WTC11 (cell line): ENCODE measurements around the gene MTMR10. TPM values are rescaled to one million over a fixed set of nuclear protein-coding genes. Genes with fewer than 3 reads are reported as not detected.

ENCODE experiments used
- ATAC-seq: fragments of 200-7000 bp; cut with Tn5 transposase; 2 replicates; pipeline ENCODE4 v1.10.0; 2021; ENCODE audit warnings: mild to moderate bottlenecking, moderate library complexity
- CTCF ChIA-PET: fragments of 300-600 bp; sonication (Branson Sonifier 250); formaldehyde crosslinking; loops from one replicate; lab custom pipeline; 2021; ENCODE audit warnings: antibody characterized with exemption; lab: Charles Lee
- POLR2A ChIA-PET: fragments of 350-600 bp; sonication (Branson Sonifier 250); formaldehyde crosslinking; loops from one replicate; lab custom pipeline; 2021; ENCODE audit warnings: antibody characterized with exemption; lab: Charles Lee
- DNase-seq: peaks from one replicate; pipeline ENCODE4 v3.0.0; 2021; ENCODE audit warnings: low spot score
- H3K27ac Mint-ChIP-seq: 2 replicates; pipeline ENCODE4 v1.8.0; 2021; ENCODE audit warnings: mixed read lengths
- H3K27me3 Mint-ChIP-seq: 2 replicates; pipeline ENCODE4 v1.8.0; 2021; ENCODE audit warnings: low read depth, mild to moderate bottlenecking, moderate library complexity, mixed read lengths
- H3K36me3 Mint-ChIP-seq: 2 replicates; pipeline ENCODE4 v1.8.0; 2021; ENCODE audit warnings: mixed read lengths
- H3K4me1 Mint-ChIP-seq: 2 replicates; pipeline ENCODE4 v1.8.0; 2022; ENCODE audit warnings: mixed read lengths
- H3K4me3 Mint-ChIP-seq: 2 replicates; pipeline ENCODE4 v1.8.0; 2021; ENCODE audit warnings: mild to moderate bottlenecking, moderate library complexity, mixed read lengths
- H3K9me3 Mint-ChIP-seq: 2 replicates; pipeline ENCODE4 v1.8.0; 2021; ENCODE audit warnings: mixed read lengths
- CREB1 ChIP-seq: sonication (generic); formaldehyde crosslinking; IDR thresholded peaks from 2 replicates; pipeline ENCODE4 v1.8.0; 2023; ENCODE audit warnings: mild to moderate bottlenecking, missing genetic modification reagents
- CREM ChIP-seq: sonication (generic); formaldehyde crosslinking; IDR thresholded peaks from 2 replicates; pipeline ENCODE4 v1.8.1; 2022; ENCODE audit warnings: mild to moderate bottlenecking, missing genetic modification reagents, moderate library complexity
- E2F1 ChIP-seq: sonication (generic); formaldehyde crosslinking; IDR thresholded peaks from 2 replicates; pipeline ENCODE4 v1.8.0; 2022; ENCODE audit warnings: mild to moderate bottlenecking, missing genetic modification reagents
- E2F5 ChIP-seq: sonication (generic); formaldehyde crosslinking; IDR thresholded peaks from 2 replicates; pipeline ENCODE4 v1.8.1; 2022; ENCODE audit warnings: mild to moderate bottlenecking, moderate library complexity, missing genetic modification reagents
- EMX1 ChIP-seq: fragments of 250-450 bp; sonication (Bioruptor Pico); IDR thresholded peaks from 2 replicates; pipeline ENCODE4 v1.8.0; 2021; ENCODE audit warnings: mild to moderate bottlenecking
- ERG ChIP-seq: fragments of 250-450 bp; sonication (Bioruptor Pico); IDR thresholded peaks from 2 replicates; pipeline ENCODE4 v1.8.0; 2021; ENCODE audit warnings: mild to moderate bottlenecking
- FOXK1 ChIP-seq: sonication (generic); formaldehyde crosslinking; IDR thresholded peaks from 2 replicates; pipeline ENCODE4 v1.8.0; 2022; ENCODE audit warnings: mild to moderate bottlenecking, moderate library complexity, missing genetic modification reagents
- NFATC4 ChIP-seq: fragments of 250-450 bp; sonication (Bioruptor Pico); IDR thresholded peaks from 2 replicates; pipeline ENCODE4 v1.9.0; 2021; ENCODE audit warnings: mild to moderate bottlenecking
- RORB ChIP-seq: fragments of 250-450 bp; sonication (Bioruptor Pico); IDR thresholded peaks from 2 replicates; pipeline ENCODE4 v1.9.0; 2021; ENCODE audit warnings: mild to moderate bottlenecking
- SP1 ChIP-seq: sonication (generic); formaldehyde crosslinking; conservative IDR thresholded peaks from 2 replicates; pipeline ENCODE4 v1.8.1; 2022; ENCODE audit warnings: missing genetic modification reagents
- TCF7 ChIP-seq: sonication (generic); formaldehyde crosslinking; IDR thresholded peaks from 2 replicates; pipeline ENCODE4 v1.8.0; 2022; ENCODE audit warnings: mild to moderate bottlenecking, low read depth, missing genetic modification reagents, moderate library complexity
- TEAD1 ChIP-seq: sonication (generic); formaldehyde crosslinking; IDR thresholded peaks from 2 replicates; pipeline ENCODE4 v1.8.0; 2022; ENCODE audit warnings: mild to moderate bottlenecking, missing genetic modification reagents
- ZNF121 ChIP-seq: sonication (generic); formaldehyde crosslinking; IDR thresholded peaks from 2 replicates; pipeline ENCODE4 v1.8.0; 2023; ENCODE audit warnings: missing genetic modification reagents
- ZNF219 ChIP-seq: sonication (generic); formaldehyde crosslinking; IDR thresholded peaks from 2 replicates; pipeline ENCODE4 v1.8.0; 2023; ENCODE audit warnings: missing genetic modification reagents, mild to moderate bottlenecking, borderline replicate concordance
- ZNF281 ChIP-seq: sonication (generic); formaldehyde crosslinking; IDR thresholded peaks from 2 replicates; pipeline ENCODE4 v1.8.0; 2023; ENCODE audit warnings: mild to moderate bottlenecking, missing genetic modification reagents
- ZNF423 ChIP-seq: fragments of 250-450 bp; sonication (Bioruptor Pico); IDR thresholded peaks from 2 replicates; pipeline ENCODE4 v2.1.2; 2022; ENCODE audit warnings: mild to moderate bottlenecking, moderate library complexity
- ZNF425 ChIP-seq: fragments of 250-450 bp; sonication (Bioruptor Pico); conservative IDR thresholded peaks from 2 replicates; pipeline ENCODE4 v1.9.0; 2021; ENCODE audit warnings: mild to moderate bottlenecking
- total RNA-seq: library from RNA; stranded (reverse); gene quantifications from 3 replicates; pipeline ENCODE4 v1.2.3, GENCODE V29; 2021
- TF ChIP-seq, protein P1 (sequence below): sonication (generic); formaldehyde crosslinking; conservative IDR thresholded peaks from 2 replicates; pipeline ENCODE4 v1.8.1; 2023; ENCODE audit warnings: mild to moderate bottlenecking, low read depth, missing genetic modification reagents, moderate library complexity
- TF ChIP-seq, protein P2 (sequence below): sonication (generic); formaldehyde crosslinking; IDR thresholded peaks from 2 replicates; pipeline ENCODE4 v1.8.1; 2023; ENCODE audit warnings: mild to moderate bottlenecking, missing genetic modification reagents

Gene MTMR10
- total RNA-seq, 1 experiment from 2014 or later, result 15.9 TPM

DNA sequence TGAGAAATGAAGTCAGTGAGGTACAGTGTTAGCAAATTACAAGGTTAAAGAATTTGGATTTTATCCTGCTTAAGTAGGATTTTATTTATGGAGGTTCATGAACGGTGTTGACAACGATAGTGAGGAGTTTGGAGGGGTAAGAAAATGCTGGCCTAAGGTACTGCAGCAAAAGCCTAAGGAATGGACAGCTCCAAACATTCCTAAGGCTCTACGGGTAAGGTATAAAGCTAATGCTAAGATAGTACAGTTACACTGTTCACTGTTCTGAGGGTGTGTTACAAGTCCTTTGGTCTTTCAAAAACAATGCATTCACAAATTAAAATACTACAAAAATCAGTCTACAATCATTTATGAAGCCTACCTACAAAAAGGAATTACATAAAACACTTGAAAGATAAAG, 7.3 kb downstream of the MTMR10 start:
- ATAC-seq (no peak), DNase-seq (no peak)
- TF ChIP-seq SP1 (CRISPR knock-in tag), result no peak
- TF ChIP-seq, protein P1, sequence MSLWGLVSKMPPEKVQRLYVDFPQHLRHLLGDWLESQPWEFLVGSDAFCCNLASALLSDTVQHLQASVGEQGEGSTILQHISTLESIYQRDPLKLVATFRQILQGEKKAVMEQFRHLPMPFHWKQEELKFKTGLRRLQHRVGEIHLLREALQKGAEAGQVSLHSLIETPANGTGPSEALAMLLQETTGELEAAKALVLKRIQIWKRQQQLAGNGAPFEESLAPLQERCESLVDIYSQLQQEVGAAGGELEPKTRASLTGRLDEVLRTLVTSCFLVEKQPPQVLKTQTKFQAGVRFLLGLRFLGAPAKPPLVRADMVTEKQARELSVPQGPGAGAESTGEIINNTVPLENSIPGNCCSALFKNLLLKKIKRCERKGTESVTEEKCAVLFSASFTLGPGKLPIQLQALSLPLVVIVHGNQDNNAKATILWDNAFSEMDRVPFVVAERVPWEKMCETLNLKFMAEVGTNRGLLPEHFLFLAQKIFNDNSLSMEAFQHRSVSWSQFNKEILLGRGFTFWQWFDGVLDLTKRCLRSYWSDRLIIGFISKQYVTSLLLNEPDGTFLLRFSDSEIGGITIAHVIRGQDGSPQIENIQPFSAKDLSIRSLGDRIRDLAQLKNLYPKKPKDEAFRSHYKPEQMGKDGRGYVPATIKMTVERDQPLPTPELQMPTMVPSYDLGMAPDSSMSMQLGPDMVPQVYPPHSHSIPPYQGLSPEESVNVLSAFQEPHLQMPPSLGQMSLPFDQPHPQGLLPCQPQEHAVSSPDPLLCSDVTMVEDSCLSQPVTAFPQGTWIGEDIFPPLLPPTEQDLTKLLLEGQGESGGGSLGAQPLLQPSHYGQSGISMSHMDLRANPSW (CRISPR knock-in tag), result no peak
- TF ChIP-seq EMX1 (CRISPR knock-in tag), result no peak
- TF ChIP-seq ZNF121, result no peak
- no peak for TF ChIP-seq ZNF423
- TF ChIP-seq ZNF219 (CRISPR knock-in tag), result no peak
- TF ChIP-seq, protein P2, sequence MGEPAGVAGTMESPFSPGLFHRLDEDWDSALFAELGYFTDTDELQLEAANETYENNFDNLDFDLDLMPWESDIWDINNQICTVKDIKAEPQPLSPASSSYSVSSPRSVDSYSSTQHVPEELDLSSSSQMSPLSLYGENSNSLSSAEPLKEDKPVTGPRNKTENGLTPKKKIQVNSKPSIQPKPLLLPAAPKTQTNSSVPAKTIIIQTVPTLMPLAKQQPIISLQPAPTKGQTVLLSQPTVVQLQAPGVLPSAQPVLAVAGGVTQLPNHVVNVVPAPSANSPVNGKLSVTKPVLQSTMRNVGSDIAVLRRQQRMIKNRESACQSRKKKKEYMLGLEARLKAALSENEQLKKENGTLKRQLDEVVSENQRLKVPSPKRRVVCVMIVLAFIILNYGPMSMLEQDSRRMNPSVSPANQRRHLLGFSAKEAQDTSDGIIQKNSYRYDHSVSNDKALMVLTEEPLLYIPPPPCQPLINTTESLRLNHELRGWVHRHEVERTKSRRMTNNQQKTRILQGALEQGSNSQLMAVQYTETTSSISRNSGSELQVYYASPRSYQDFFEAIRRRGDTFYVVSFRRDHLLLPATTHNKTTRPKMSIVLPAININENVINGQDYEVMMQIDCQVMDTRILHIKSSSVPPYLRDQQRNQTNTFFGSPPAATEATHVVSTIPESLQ (CRISPR knock-in tag), result no peak
- no peak for TF ChIP-seq CREM (CRISPR knock-in tag)
- TF ChIP-seq E2F5 (CRISPR knock-in tag), result no peak
- no peak for TF ChIP-seq RORB
- Mint-ChIP-seq H3K27ac (no peak overlapping the region), H3K36me3 (peaks cover 7% of the 10 kb centered on the region; the same call in 1 of the 2 replicates), H3K4me1 (peaks cover 21% of the 10 kb centered on the region), H3K4me3 (no peak overlapping the region), H3K27me3 (no peaks in the 10 kb centered on the region), H3K9me3 (no peaks in the 10 kb centered on the region)
- POLR2A ChIA-PET, result no interaction called here
- CTCF ChIA-PET, result interaction anchor here (3.9 kb wide), 1 partner anchor 145 kb away, joined by 17 read pairs; no protein-coding TSS in a partner anchor

GRCh38 chr15:30979457-30979856, 12.0 kb downstream of the MTMR10 start:
- ChIA-PET CTCF (no interaction called here), POLR2A (no interaction called here)
- Mint-ChIP-seq H3K4me1 (peaks cover 14% of the 10 kb centered on the region), H3K27ac (no peak overlapping the region), H3K27me3 (no peaks in the 10 kb centered on the region), H3K4me3 (no peak overlapping the region), H3K36me3 (peaks cover 4% of the 10 kb centered on the region; the same call in 1 of the 2 replicates), H3K9me3 (no peaks in the 10 kb centered on the region)
- DNase-seq (no peak), ATAC-seq (no peak)
- TF ChIP-seq ZNF281 (CRISPR knock-in tag), result no peak
- TF ChIP-seq TEAD1 (CRISPR knock-in tag), result no peak
- TF ChIP-seq ERG (CRISPR knock-in tag), result no peak
- no peak for TF ChIP-seq NFATC4 (CRISPR knock-in tag)
- no peak for TF ChIP-seq TCF7 (CRISPR knock-in tag)
- no peak for TF ChIP-seq FOXK1 (CRISPR knock-in tag)
- TF ChIP-seq CREB1 (CRISPR knock-in tag), result no peak
- TF ChIP-seq ZNF425 (CRISPR knock-in tag), result no peak
- no peak for TF ChIP-seq E2F1
- TF ChIP-seq, protein P2 (CRISPR knock-in tag), result no peak
- no peak for TF ChIP-seq EMX1 (CRISPR knock-in tag)
